HEK293T (cell line): ENCODE results near the gene ARHGAP12.
"Not testable (repeated sequence)": the region's sequence is repeated elsewhere in the genome, so short reads cannot be mapped to it uniquely, and the experiment has no call there.

Source experiments
- CTCF ChIA-PET: fragments of 350-600 bp; formaldehyde crosslinking; extraction: SDS; loops from one replicate; lab custom pipeline; 2021; ENCODE audit warnings: antibody characterized with exemption, inconsistent platforms; lab: Yijun Ruan, JAX
- POLR2A ChIA-PET: fragments of 350-600 bp; formaldehyde crosslinking; extraction: SDS; loops from one replicate; lab custom pipeline; 2020; ENCODE audit warnings: antibody characterized with exemption, inconsistent platforms; lab: Yijun Ruan, JAX
- DNase-seq: peaks from one replicate; pipeline ENCODE4 v3.0.0; 2012; ENCODE audit warnings: mixed read lengths; ENCODE audit errors: extremely low spot score
- ARNT ChIP-seq: fragments of 450-650 bp; IDR thresholded peaks from 2 replicates; pipeline ENCODE4 v1.6.1; 2017; ENCODE audit warnings: mild to moderate bottlenecking
- BHLHE40 ChIP-seq: fragments of 450-650 bp; IDR thresholded peaks from 2 replicates; pipeline ENCODE4 v1.6.1; 2016; ENCODE audit warnings: mild to moderate bottlenecking, moderate library complexity, borderline replicate concordance
- CTBP1 ChIP-seq: fragments of 450-650 bp; IDR thresholded peaks from 2 replicates; pipeline ENCODE4 v1.6.1; 2016; ENCODE audit warnings: borderline replicate concordance
- ELF4 ChIP-seq: fragments of 450-650 bp; IDR thresholded peaks from 2 replicates; pipeline ENCODE4 v1.6.1; 2017; ENCODE audit warnings: antibody characterized with exemption
- FOXA1 ChIP-seq: fragments of 450-650 bp; IDR thresholded peaks from 2 replicates; pipeline ENCODE4 v1.6.1; 2016; ENCODE audit warnings: mild to moderate bottlenecking
- FOXK2 ChIP-seq: fragments of 450-650 bp; IDR thresholded peaks from 2 replicates; pipeline ENCODE4 v1.6.1; 2016; ENCODE audit warnings: mild to moderate bottlenecking
- FOXM1 ChIP-seq: fragments of 450-650 bp; IDR thresholded peaks from 2 replicates; pipeline ENCODE4 v1.6.1; 2017; ENCODE audit warnings: mild to moderate bottlenecking, borderline replicate concordance
- HDGF ChIP-seq: fragments of 450-650 bp; IDR thresholded peaks from 2 replicates; pipeline ENCODE4 v1.6.1; 2017; ENCODE audit warnings: antibody characterized with exemption, borderline replicate concordance
- L3MBTL2 ChIP-seq: fragments of 450-650 bp; conservative IDR thresholded peaks from 2 replicates; pipeline ENCODE4 v1.6.1; 2016; ENCODE audit warnings: mild to moderate bottlenecking
- LEF1 ChIP-seq: fragments of 450-650 bp; IDR thresholded peaks from 2 replicates; pipeline ENCODE4 v1.6.1; 2017; ENCODE audit warnings: mild to moderate bottlenecking, borderline replicate concordance
- NFRKB ChIP-seq: fragments of 450-650 bp; IDR thresholded peaks from 2 replicates; pipeline ENCODE4 v1.6.1; 2016; ENCODE audit warnings: mild to moderate bottlenecking, moderate library complexity
- PKNOX1 ChIP-seq: fragments of 450-650 bp; IDR thresholded peaks from 2 replicates; pipeline ENCODE4 v1.6.1; 2016
- SP1 ChIP-seq: fragments of 450-650 bp; IDR thresholded peaks from 2 replicates; pipeline ENCODE4 v1.6.1; 2017
- SUZ12 ChIP-seq: fragments of 450-650 bp; IDR thresholded peaks from 2 replicates; pipeline ENCODE4 v1.6.1; 2016; ENCODE audit warnings: mild to moderate bottlenecking
- TARDBP ChIP-seq: fragments of 450-650 bp; IDR thresholded peaks from 2 replicates; pipeline ENCODE4 v1.6.1; 2016
- ZNF384 ChIP-seq: fragments of 450-650 bp; IDR thresholded peaks from 2 replicates; pipeline ENCODE4 v1.6.1; 2016

Gene ARHGAP12

GRCh38 chr10:31906039-31906438, 22.6 kb downstream of the ARHGAP12 start:
- TF ChIP-seq SUZ12 (no peak), CTBP1 (no peak), TARDBP (no peak), LEF1 (no peak), ELF4 (no peak), NFRKB (no peak), ARNT (no peak), FOXK2 (no peak), L3MBTL2 (no peak)
- POLR2A ChIA-PET, result no interaction called here
- DNase-seq, result no peak
- CTCF ChIA-PET, result no interaction called here

GRCh38 chr10:31905586-31905985, 23.0 kb downstream of the ARHGAP12 start:
- TF ChIP-seq ELF4, result no peak
- TF ChIP-seq TARDBP, result no peak
- TF ChIP-seq NFRKB, result no peak
- TF ChIP-seq LEF1, result no peak
- TF ChIP-seq L3MBTL2, result no peak
- no peak for TF ChIP-seq ZNF384
- CTCF ChIA-PET, result interaction anchor here (0.6 kb wide), 1 partner anchor 16 kb away, joined by 6 read pairs; no protein-coding TSS in a partner anchor
- no peak for DNase-seq
- POLR2A ChIA-PET, result no interaction called here

GRCh38 chr10:31902625-31903024, 26.0 kb downstream of the ARHGAP12 start:
- no peak for TF ChIP-seq CTBP1
- no peak for TF ChIP-seq HDGF
- TF ChIP-seq SUZ12, result no peak
- no peak for TF ChIP-seq LEF1
- TF ChIP-seq FOXA1, result no peak
- no peak for TF ChIP-seq FOXK2
- TF ChIP-seq ARNT, result no peak
- TF ChIP-seq FOXM1, result no peak
- TF ChIP-seq NFRKB, result no peak
- TF ChIP-seq ELF4, result no peak
- TF ChIP-seq L3MBTL2, result no peak
- TF ChIP-seq BHLHE40, result no peak
- DNase-seq, result no peak
- CTCF ChIA-PET, result no interaction called here
- POLR2A ChIA-PET, result no interaction called here

- CTCF ChIA-PET, result no interaction called here
- DNase-seq, result no peak
- no peak for TF ChIP-seq ARNT
- TF ChIP-seq FOXK2, result no peak
- TF ChIP-seq ZNF384, result no peak
- no peak for TF ChIP-seq BHLHE40
- no peak for TF ChIP-seq SP1
- no peak for TF ChIP-seq FOXA1
- no peak for TF ChIP-seq PKNOX1
- TF ChIP-seq CTBP1, result no peak
- no peak for TF ChIP-seq L3MBTL2
- TF ChIP-seq HDGF, result no peak
- TF ChIP-seq LEF1, result no peak
- no peak for TF ChIP-seq FOXM1
- TF ChIP-seq ELF4, result no peak
- no peak for TF ChIP-seq SUZ12
- TF ChIP-seq NFRKB, result no peak
- POLR2A ChIA-PET, result no interaction called here
These were observed 31.1 kb downstream of the ARHGAP12 start for GRCh38 chr10:31897506-31897905.

GRCh38 chr10:31896968-31897384, 31.7 kb downstream of the ARHGAP12 start:
- ChIA-PET CTCF (no interaction called here), POLR2A (no interaction called here)
- no peak for DNase-seq
- no peak for TF ChIP-seq FOXA1
- TF ChIP-seq HDGF, result no peak
- TF ChIP-seq FOXM1, result no peak
- TF ChIP-seq ELF4, result no peak
- no peak for TF ChIP-seq TARDBP
- no peak for TF ChIP-seq LEF1
- TF ChIP-seq NFRKB, result no peak
- TF ChIP-seq SUZ12, result no peak
- no peak for TF ChIP-seq BHLHE40
- no peak for TF ChIP-seq L3MBTL2
- TF ChIP-seq ARNT, result no peak
- TF ChIP-seq ZNF384, result no peak
- TF ChIP-seq SP1, result no peak
- no peak for TF ChIP-seq FOXK2
- no peak for TF ChIP-seq PKNOX1
- no peak for TF ChIP-seq CTBP1

- POLR2A ChIA-PET, DNase-seq, CTCF ChIA-PET: not testable (repeated sequence)
These were observed 32.9 kb downstream of the ARHGAP12 start for GRCh38 chr10:31895722-31896121.

- no peak for DNase-seq
- ChIA-PET POLR2A (no interaction called here), CTCF (no interaction called here)
- TF ChIP-seq FOXA1 (no peak), HDGF (no peak), SUZ12 (no peak), SP1 (no peak), PKNOX1 (no peak), CTBP1 (no peak), BHLHE40 (no peak), TARDBP (no peak), FOXM1 (no peak), ELF4 (no peak), NFRKB (no peak)
These were observed 40.2 kb downstream of the ARHGAP12 start for GRCh38 chr10:31888442-31888841.
